Activated CD4-positive, alpha-beta T cell treated with anti-CD3 and anti-CD28 coated beads, Interleukin-2, amount 50 U/mL, for 4 hours (primary cell): ENCODE results near the gene LPAR1.

ENCODE experiments used
- DNase-seq, 2 experiments: peaks; one replicate each; pipeline ENCODE4 v3.0.0-alpha.2; 2020

Gene LPAR1

GRCh38 chr9:110912419-110913291, 125.6 kb downstream of the LPAR1 start:
- DNase-seq, result no peak

- DNase-seq, result no peak
Observed at GRCh38 chr9:110911659-110912418, 126.4 kb downstream of the LPAR1 start.

- no peak for DNase-seq
Observed at GRCh38 chr9:110908894-110909293, 129.4 kb downstream of the LPAR1 start.

GRCh38 chr9:110900917-110901316, 137.4 kb downstream of the LPAR1 start:
- DNase-seq, result no peak

GRCh38 chr9:110900456-110900855, 137.8 kb downstream of the LPAR1 start:
- no peak for DNase-seq

GRCh38 chr9:110898866-110899265, 139.4 kb downstream of the LPAR1 start:
- DNase-seq, result no peak

- DNase-seq, result no peak
Observed at GRCh38 chr9:110898358-110898757, 139.9 kb downstream of the LPAR1 start.

GRCh38 chr9:110897943-110898342, 140.3 kb downstream of the LPAR1 start:
- no peak for DNase-seq

GRCh38 chr9:110895147-110895905, 142.9 kb downstream of the LPAR1 start:
- DNase-seq, result no peak

- DNase-seq, result no peak
Observed at GRCh38 chr9:110894731-110895130, 143.5 kb downstream of the LPAR1 start.

GRCh38 chr9:110892689-110893088, 145.6 kb downstream of the LPAR1 start:
- no peak for DNase-seq

- DNase-seq, result no peak
Observed at GRCh38 chr9:110891760-110892159, 146.5 kb downstream of the LPAR1 start.

- no peak for DNase-seq
Observed at GRCh38 chr9:110890416-110890815, 147.9 kb downstream of the LPAR1 start.

GRCh38 chr9:110887276-110887675, 151.0 kb downstream of the LPAR1 start:
- no peak for DNase-seq

GRCh38 chr9:110886832-110887231, 151.4 kb downstream of the LPAR1 start:
- DNase-seq, result no peak

- no peak for DNase-seq
Observed at GRCh38 chr9:110880189-110880588, 158.1 kb downstream of the LPAR1 start.

- DNase-seq, result no peak
Observed at GRCh38 chr9:110877374-110877773, 160.9 kb downstream of the LPAR1 start.

- DNase-seq, result no peak
Observed at GRCh38 chr9:110876929-110877328, 161.3 kb downstream of the LPAR1 start.

- no peak for DNase-seq
Observed at GRCh38 chr9:110874963-110875674, 163.2 kb downstream of the LPAR1 start.

- DNase-seq, result no peak
Observed at GRCh38 chr9:110872920-110873319, 165.3 kb downstream of the LPAR1 start.

GRCh38 chr9:110871736-110872135, 166.5 kb downstream of the LPAR1 start:
- no peak for DNase-seq

GRCh38 chr9:110869931-110870330, 168.3 kb downstream of the LPAR1 start:
- no peak for DNase-seq

- DNase-seq, result no peak
Observed at GRCh38 chr9:110864011-110864410, 174.3 kb downstream of the LPAR1 start.
